Activated CD8-positive, alpha-beta memory T cell treated with anti-CD3 and anti-CD28 coated beads for 4 hours (primary cell): Measurements from ENCODE around the gene RALGPS2.

ENCODE experiments used
- DNase-seq, 2 donors: peaks; one replicate each; pipeline ENCODE4 v3.0.0-alpha.2; 2020; ENCODE audit warnings: low read depth in 2 of 2

RALGPS2 gene

DNA sequence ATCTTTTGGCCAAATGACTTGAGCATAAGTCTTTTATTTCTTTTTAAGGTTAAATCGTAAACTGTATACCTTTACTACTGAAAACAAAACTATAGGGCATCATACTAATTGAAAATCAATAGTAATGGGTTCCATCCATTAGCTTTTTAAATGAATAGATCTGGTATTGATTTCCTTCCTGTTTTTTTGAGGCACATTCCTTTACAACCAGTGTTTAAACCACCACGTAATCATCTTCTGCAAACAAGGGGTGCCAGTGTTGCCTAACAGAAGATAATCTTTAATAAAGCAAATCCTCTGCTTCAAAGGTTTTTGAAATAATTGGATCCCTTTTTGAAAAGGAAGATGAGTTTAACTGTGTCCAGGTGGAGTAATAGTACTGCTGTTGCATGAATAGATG lies 194.5 kb downstream of the RALGPS2 start:
- DNase-seq, result no peak

DNA sequence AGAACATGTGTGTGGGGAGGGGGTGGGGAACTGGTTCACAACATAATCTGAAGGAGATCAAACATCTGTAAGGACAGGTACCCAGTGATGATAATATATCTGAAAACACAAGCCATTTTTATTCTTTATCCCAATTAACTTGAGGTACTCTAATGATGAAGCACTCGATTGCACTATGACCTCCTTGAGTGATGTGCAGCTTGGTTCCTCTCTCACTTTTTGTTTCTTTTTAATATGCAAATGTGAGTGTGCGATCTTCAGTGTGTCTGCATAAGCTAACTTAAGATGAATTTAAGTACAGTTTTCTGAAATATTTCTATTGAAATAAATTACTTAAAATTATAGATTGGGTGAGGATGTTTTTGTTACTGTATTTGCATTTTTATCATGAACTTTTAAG lies 196.5 kb downstream of the RALGPS2 start:
- DNase-seq, result no peak

DNA sequence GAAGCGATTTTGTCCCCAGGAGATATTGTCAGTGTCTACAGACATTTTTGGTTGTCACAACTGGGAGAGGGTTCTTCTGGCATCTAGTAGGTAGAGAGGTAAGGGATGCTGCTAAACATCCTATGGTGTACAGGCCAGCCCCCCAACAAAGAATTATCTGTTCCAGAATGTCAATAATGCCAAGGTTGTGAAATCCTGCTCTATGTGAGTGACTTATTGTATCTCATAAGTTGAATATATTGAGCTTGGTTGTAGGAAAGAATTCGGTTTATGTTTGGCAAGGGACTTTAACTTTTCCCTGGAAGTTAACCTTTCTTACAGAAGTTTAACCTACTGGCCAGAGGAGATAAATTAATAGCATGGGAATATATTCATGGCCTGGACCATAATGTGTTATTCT lies 198.5 kb downstream of the RALGPS2 start:
- no peak for DNase-seq

- DNase-seq, result no peak
Measured at GRCh38 chr1:178926046-178926445, 201.0 kb downstream of the RALGPS2 start.

GRCh38 chr1:178927003-178927402 lies 202.0 kb downstream of the RALGPS2 start:
- DNase-seq, result no peak

- DNase-seq, result no peak
Measured at GRCh38 chr1:178928041-178928440, 203.0 kb downstream of the RALGPS2 start.

DNA sequence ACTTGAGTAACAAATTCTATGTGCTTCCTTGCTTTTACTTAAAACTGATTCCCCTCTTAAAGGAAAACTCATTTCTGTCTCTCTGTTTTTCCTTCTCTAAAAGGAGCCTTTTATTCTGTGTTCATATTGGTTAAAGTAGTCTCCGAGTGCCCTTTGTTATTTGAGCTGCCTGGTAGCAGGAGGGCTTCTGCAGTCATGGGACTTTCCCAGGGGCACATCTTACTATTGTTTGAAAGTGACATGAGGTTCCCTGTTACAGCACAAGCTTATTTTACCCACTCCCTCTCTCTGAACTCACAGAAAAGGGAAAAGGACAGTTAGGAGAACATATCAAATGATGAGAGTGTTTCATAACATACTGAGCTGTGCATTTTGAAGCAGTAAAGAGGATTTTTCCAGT lies 203.9 kb downstream of the RALGPS2 start:
- no peak for DNase-seq

DNA sequence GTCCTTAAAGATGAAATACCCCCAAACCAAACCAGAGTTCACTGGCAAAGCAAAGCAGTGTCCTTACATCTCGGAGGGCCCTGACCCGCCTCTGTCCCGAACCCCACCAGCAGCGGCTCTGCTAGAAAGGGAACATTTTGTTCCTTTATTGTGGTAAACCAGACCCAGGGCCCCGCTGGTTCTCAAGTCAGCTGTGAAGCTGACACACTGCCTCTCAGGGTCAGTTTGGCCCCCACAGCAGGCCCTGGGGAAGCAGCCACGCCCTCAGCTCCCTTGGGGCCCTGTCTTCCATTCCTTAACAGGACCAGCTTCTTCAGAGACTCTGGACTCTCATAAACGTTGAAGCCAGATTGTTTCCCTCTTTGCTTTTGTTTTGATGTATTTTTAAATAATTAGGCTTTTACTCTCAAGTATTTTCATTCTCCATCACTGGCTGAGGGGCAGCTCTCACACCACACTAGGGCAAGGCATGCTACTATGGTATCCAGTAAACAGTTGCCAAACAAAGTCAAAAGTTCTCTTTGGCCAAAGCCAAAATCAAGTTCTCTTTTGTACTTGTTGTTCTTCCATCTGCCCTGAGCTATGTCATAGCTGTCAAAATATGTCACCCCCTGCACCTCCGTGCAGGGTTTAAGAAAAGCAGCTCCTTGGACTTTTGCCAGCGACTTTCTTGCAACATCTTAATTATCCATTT lies 207.0 kb downstream of the RALGPS2 start:
- DNase-seq, result no peak

- no peak for DNase-seq
Measured at GRCh38 chr1:178932552-178932906, 207.5 kb downstream of the RALGPS2 start.

- DNase-seq, result no peak
Measured at GRCh38 chr1:178933105-178933561, 208.1 kb downstream of the RALGPS2 start.

DNA sequence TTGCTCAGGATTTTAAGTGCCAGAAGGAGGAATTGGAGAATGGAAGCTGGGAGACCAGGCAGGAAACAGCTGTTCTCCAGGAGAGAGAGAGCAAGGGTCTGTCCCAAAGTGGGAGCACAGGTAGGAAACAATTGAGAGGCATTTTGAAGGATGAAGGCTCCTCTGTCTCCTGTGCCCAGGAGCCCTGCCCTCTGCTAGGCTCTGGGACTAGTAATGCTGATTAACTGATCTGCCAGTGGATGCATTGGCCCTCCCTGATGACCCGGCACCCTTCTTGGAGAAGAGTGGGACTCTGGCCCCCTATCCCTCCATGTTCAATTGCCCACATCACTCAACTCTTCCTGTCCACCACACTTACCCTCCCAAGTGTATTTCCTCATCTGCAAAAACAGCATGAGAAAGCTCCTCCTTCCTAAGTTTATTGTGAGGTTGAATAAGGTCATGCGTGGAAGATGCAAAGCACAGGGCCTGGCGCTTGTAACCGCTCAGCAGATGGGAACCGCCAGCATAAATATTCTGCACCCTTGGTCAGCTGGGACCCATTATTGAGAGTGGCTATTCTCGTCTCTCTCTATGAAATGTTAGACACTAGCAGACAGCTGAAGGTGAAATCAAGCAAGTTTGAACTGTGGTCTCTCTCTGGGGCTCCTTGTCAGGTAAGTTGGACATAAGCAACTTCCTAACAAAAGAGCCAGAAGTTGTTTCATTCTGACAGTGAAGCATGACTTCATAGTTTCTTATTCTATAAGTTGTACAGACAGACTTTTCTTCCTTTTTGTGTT lies 208.9 kb downstream of the RALGPS2 start:
- no peak for DNase-seq

DNA sequence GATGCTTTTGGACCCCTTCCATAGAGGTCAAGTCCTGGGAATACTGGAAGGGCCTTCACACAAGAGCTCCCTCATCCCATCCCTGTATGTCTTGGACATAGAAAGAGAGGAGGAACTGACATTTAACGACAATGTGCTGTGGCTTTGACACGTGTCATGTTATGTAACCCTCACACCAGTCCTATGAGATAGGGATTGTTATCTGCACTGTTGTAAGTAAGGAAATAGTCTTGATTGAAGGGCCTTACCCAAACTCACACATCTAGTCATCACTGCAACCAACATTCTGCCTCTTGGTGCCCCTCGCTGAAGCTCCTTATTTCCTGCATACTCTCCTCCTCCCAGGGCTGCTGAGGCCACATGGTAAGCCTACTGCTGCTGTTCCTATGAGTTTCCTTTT lies 209.5 kb downstream of the RALGPS2 start:
- DNase-seq, result no peak

DNA sequence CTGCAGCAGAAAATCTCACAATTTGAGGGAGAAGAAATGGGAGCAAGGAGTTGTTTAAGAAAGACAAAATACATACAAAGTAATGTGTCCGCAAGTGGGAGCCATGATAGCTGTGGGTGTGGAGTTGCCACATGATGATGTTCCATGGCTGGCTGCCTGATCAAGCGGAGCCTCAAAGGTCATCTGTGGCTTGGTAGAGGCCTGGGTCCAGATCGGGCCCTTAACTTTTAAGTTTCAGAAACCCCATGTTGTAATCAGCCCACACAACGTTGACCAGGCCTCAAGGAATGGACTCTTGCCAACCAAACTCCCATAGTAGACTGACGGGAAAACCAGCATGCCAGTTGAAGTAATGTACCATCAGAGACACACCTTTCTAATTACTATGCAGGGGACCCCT lies 210.6 kb downstream of the RALGPS2 start:
- DNase-seq, result no peak

GRCh38 chr1:178937695-178938094 lies 212.7 kb downstream of the RALGPS2 start:
- DNase-seq, result no peak

DNA sequence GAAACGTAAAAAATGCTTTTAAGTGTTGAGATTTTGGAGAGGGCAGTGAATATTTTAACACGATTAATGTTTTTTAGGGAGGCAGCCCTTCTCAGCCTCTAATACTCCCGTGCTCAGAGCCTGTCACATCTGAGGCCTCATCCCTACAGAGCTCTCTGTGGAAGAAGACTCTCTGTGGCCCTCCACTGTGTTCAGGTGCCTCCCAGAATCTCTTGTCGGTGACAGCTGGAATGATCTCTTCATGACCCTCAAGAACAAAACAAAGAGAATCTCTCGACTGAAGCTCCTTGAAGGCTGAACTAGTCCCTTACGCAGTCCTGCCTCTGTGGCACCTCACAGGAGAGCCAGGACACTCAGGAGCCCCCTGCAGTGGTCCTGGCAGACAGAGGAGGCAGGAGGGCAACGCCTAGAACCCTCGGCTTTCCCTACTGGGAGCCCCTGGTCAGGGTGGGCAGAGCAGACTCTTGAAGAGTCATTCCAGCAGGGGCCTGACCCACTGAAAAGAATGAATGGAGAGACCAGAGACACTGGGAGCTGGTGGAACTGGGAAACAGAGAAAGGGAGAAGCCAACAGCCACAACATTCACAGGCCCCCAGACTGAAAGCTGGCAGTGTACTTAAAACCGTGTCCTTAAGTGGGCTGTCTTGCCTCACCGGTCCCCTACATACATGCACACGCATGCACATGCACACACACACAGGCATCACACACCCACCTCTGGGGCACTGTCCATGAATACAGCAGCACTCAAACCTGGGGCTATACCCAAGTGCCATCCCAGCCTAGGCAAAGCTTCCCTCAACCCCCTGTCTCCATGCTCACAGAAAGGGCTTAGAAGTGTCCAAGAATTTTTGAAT lies 213.3 kb downstream of the RALGPS2 start:
- DNase-seq, result no peak

DNA sequence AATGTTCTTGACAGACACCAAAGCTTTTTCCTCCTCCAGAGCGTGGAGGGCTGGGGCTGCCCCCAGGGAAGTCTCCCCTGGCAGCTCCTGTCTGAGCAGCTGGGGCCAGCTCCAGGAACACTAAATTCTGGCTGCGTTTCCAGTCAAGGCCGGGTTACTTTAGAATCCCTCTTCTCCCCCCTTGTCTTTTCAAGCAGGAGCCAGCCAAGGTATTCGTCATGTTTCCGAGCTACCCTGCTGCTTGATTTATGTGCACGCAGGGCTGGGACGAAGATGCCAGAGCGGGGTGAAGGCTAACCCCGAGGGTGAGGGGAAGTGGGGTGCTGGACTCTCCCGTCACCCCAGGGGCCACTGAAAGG lies 213.9 kb downstream of the RALGPS2 start:
- no peak for DNase-seq

- no peak for DNase-seq
Measured at GRCh38 chr1:178939338-178940067, 214.5 kb downstream of the RALGPS2 start.

GRCh38 chr1:178940068-178940765 lies 215.2 kb downstream of the RALGPS2 start:
- DNase-seq, result no peak

GRCh38 chr1:178941261-178941689 lies 216.2 kb downstream of the RALGPS2 start:
- DNase-seq, result no peak

DNA sequence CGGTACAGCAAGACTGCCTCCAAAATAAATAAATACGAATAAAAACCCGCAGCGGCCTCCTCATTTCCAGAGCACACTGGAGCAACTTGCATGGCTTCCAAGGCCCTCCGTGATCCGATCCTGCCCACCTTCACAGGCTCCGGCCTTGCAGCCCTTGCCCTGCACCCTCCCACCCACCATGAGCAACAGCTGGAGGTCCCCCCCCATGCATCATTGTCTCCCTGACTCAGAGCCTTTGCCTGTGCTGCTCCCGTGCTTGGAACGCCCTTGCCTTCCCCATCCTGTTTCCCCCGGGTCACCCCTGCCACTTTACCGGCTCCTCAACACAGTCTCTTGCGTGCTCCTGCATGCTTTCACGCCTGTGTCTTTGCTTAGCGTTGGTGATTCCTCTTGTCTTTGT lies 216.8 kb downstream of the RALGPS2 start:
- DNase-seq, result no peak
